H54 (cell line): ENCODE data around the gene TMEM92.

Experiments
- DNase-seq: peaks from one replicate; pipeline ENCODE4 v3.0.0; 2011; ENCODE audit warnings: low spot score, mixed read lengths; ENCODE audit not compliant: insufficient read length
- FAIRE-seq: peaks from 3 replicates; lab custom pipeline; 2011; peaks lifted over from hg19 to GRCh38; lab: Jason Lieb, UNC
- POLR2A ChIP-seq: IDR thresholded peaks from 2 replicates; pipeline ENCODE4 v1.6.1; 2011; ENCODE audit warnings: low read depth, mild to moderate bottlenecking, low read length

Gene TMEM92

DNA sequence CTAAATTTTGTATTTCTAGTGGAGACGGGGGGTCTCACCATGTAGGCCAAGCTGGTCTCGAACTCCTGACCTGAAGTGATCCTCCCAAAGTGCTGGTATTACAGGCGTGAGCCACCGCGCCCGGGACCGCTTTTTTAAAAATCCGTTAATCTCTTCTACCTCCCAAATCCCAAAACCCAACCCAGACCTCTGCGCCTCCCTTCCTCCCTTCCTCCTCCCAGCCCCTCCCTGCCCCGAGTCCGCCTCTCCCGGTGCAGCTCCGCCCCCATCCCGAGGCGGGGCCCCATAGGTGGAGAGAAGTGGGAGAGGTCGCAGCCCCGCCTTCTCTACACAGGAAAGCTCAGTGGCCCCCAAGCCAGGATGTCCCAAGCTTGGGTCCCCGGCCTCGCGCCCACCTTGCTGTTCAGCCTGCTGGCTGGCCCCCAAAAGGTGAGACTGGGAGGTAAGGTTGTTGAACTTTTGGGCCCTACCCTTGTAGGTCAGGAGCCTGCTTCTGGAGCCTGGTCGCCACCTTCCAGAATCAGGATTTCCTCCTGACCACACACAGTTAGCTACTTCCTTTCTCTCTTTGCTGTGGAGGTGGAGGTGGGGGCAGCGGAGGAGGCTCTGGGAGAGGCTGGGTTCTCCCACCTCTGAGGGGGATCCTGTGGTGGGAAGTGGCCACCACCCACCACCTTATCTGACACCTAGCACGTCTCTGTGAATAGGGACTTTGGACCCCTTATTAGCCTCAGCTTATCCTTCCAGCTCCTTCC, at the start of gene TMEM92:
TMEM92 (plus strand) TSS at position 325 of the 755 bp plus-strand sequence; CDS start at position 361, 36 bp downstream.
- FAIRE-seq (no peak), DNase-seq (peak; percentile 89)
- TF ChIP-seq POLR2A: no peak

DNA sequence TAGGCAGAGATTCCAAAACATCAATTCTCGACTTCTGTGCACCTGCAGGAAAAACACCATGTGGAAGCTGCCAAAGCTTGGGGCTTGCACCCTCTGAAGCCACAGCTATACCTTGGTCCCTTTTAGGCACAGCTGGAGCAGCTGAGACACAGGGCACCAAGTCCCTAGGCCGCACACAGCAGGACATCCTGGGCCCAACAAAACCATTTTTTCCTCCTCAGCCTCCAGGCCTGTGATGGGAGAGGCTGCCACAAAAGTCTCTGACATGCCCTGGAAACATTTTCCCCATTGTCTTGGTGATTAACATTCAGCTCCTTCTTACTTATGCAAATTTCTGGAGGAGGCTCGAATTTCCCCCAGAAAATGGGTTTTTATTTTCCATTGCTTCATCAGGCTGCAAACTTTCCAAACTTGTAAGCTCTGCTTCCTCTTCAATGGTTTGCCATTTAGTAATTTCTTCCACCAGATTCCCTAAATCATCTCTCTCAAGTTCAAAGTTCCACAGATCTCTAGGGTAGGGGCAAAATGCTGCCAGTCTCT, 48.5 kb upstream of the TMEM92 start:
- FAIRE-seq (no peak), DNase-seq (no peak)
- no peak for TF ChIP-seq POLR2A

GRCh38 chr17:50234581-50234980, 39.7 kb upstream of the TMEM92 start:
- TF ChIP-seq POLR2A: no peak
- peak; percentile 41 for FAIRE-seq
- DNase-seq: no peak

DNA sequence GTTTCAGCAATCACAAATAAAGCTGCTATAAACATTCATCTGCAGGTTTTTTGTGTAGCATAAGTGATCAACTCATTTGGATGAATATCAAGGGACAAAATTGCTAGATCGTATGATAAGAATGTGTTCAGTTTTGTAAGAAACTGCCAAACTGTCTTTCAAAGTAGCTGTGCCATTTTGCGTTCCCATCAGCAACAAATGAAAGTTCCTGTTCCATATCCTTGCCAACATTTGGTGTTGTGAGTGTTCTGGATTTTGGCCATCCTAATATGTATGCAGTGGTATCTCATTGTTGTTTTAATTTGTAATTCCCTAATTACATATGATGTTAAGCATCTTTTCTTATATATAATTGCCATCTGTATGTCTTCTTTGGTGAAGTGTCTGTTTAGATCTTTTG, 36.4 kb upstream of the TMEM92 start:
- FAIRE-seq: no peak
- TF ChIP-seq POLR2A: no peak
- DNase-seq: no peak

- FAIRE-seq (no peak), DNase-seq (no peak)
- TF ChIP-seq POLR2A: no peak
Observed at GRCh38 chr17:50238601-50239280, 35.5 kb upstream of the TMEM92 start.

DNA sequence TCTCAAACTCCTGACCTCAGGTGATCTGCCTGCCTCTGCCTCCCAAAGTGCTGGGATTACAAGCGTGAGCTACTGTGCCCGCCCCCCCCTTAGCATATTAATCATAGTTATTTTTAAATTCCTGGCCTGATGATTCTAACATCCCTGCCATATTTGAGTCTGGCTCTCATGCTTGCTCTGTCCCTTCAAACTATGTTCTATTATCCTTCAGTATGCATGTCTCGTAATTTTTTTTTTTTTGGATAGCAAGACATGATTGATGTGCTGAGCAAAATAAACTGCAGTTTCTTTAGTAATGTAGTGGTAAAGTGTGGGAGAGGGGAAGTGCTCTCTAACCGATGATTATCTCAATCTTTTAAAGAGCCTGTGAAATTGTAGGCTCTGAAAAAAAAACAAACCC, 34.3 kb upstream of the TMEM92 start:
- no peak for DNase-seq
- no peak for FAIRE-seq
- TF ChIP-seq POLR2A: no peak

GRCh38 chr17:50240851-50241250, 33.4 kb upstream of the TMEM92 start:
- no peak for TF ChIP-seq POLR2A
- no peak for DNase-seq
- no peak for FAIRE-seq

GRCh38 chr17:50241431-50241830, 32.8 kb upstream of the TMEM92 start:
- no peak for TF ChIP-seq POLR2A
- DNase-seq (no peak), FAIRE-seq (no peak)

DNA sequence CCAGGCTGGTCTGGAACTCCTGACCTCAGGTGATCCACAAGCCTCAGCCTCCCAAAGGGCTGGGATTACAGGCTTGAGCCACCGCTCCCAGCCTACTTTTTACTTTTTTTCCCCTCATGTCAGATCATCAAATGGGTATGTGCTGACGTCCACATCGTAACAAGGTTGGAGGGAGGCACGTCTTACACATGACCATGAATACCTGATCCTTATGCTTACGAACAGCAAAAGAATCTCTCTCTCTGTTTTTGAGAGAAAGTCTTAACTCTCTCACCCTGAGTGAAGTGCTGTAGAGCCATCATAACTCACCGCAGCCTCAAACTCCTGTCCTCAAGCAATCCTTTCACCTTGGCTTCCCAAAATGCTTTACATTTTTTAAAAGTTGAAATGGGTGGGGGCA, 29.5 kb upstream of the TMEM92 start:
- FAIRE-seq: no peak
- no peak for TF ChIP-seq POLR2A
- no peak for DNase-seq

DNA sequence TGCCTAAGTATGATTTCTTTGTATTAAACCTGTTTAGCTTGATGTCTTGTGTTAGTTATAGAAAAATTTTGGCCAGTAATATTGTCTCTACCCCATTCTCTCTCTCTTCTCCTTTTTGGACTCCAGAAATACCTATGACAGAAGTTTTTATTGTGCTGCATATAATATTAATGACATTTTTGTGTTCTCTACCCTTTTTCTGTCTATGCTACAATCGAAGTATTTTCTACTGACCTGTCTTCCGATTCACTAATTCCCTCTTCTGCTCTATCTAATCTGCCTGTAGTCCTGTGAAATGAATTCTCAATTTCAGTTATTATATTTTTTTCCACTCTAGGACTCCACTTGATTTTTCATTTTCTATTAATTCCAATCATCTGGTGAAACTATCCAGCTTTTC, 26.0 kb upstream of the TMEM92 start:
- FAIRE-seq: no peak
- TF ChIP-seq POLR2A: no peak
- DNase-seq: no peak

GRCh38 chr17:50252781-50253180, 21.5 kb upstream of the TMEM92 start:
- DNase-seq (no peak), FAIRE-seq (no peak)
- no peak for TF ChIP-seq POLR2A

DNA sequence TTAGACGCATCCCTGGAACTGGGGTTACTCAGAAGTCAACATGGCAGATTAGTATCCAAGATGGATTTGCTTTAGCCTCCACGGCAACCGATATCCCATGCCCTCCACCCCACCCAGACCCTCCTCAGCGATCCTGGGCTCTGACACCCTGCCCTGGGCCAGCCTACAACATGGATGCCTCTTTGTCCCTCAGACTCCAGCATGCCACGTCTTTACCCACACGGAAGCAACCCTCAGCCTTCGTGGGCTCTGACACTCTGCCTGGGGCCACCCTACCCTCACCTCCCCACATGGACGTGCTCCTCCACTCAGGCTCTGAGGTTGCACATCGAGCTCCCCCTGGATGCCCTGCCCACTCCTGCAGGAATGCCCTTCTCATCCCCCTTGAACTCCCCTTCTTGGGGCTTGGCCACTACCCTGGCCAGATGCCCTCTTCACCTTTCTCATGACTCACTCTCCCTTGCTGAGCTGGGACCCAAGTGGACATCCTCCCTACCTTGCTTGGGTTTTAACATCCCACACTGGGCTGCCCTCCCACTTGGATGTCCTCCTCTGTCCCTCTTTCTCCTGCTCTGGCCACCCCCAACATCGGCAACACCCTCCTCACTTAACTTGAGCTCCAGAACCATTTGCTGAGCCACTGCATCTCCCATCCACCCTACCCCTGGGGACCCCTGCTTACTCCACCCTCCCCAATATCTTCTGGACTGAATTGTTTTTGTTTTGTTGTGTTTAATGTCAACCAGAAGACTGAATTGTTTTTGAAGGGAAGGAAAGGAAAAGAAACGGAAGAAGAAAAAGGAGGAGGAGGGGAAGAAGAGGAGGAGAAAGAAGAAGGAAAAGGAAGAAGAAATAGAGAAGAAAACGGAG, 18.3 kb upstream of the TMEM92 start:
- TF ChIP-seq POLR2A: no peak
- DNase-seq: no peak
- FAIRE-seq: no peak

DNA sequence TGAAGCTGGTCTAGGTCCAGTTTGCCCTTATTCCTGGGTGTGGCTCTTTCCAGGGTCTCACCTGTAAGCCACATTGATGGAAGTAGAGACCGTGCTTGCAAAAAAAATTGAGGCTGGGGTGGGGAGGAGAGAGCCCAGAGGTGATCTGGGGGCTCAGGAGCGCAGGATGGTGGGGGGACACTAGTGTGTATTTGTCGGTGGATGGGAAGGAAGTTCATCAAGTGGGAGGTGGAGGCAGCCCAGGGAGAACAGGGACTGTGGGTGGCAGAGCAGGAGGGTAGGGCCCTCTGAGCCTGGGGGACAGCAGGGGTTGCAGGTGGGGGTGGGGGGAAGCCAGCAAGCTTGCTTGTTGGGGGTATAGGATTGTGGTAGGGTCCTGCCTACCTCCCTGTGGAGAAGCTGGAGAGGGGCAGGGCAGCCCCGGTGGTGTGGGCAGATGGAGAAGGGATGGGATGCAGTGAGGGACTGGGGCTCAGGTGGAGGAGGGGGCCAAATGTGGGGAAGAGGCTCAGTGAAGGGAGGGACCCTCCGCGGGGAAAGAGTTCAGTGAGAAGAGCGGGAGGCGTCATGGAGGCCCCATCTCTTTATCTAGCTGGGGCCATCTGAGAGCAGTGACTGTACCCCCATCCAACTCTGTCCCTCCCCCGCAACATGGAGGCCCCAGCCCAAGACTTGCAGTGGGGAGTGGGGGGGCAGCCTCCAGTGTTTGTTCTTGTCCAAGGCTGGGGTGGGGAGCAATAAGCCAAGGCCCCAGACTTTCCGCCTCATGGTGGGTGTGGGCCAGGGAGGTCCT, 17.2 kb upstream of the TMEM92 start:
- FAIRE-seq (no peak), DNase-seq (no peak)
- TF ChIP-seq POLR2A: no peak

- DNase-seq (no peak), FAIRE-seq (no peak)
- no peak for TF ChIP-seq POLR2A
Observed at GRCh38 chr17:50257676-50258224, 16.5 kb upstream of the TMEM92 start.
